NCI-H460 (cell line): ENCODE measurements around the gene MMP15. TPM values are rescaled to one million over a fixed set of nuclear protein-coding genes. Genes with fewer than 3 reads are reported as not detected.
A peak's percentile ranks its signal among the peaks of the same experiment; 100 is the strongest.
"Not testable (repeated sequence)": the region's sequence is repeated elsewhere in the genome, so short reads cannot be mapped to it uniquely, and the experiment has no call there.

ENCODE experiments used
- DNase-seq: peaks from one replicate; pipeline ENCODE4 v3.0.0-alpha.2; 2016; ENCODE audit warnings: low read depth; ENCODE audit errors: extremely low read depth
- total RNA-seq: library from RNA; depleted of rRNA; stranded (reverse); fragments of >200 nt; shearing (Covaris generic); gene quantifications from 2 replicates; pipeline ENCODE4 v1.2.3, GENCODE V29; 2014

The MMP15 gene
- total RNA-seq, 1 experiment from 2014 or later: 4.0 TPM

- DNase-seq: no peak
These were observed 29.7 kb upstream of the MMP15 start for GRCh38 chr16:57995721-57996405.

- DNase-seq: no peak
These were observed 29.0 kb upstream of the MMP15 start for GRCh38 chr16:57996406-57997175.

- DNase-seq: no peak
These were observed 28.4 kb upstream of the MMP15 start for GRCh38 chr16:57997176-57997527.

GRCh38 chr16:57997528-57998265, 27.9 kb upstream of the MMP15 start:
- DNase-seq: no peak

- no peak for DNase-seq
These were observed 27.1 kb upstream of the MMP15 start for GRCh38 chr16:57998486-57998885.

- DNase-seq: no peak
These were observed 26.6 kb upstream of the MMP15 start for GRCh38 chr16:57998992-57999365.

DNA sequence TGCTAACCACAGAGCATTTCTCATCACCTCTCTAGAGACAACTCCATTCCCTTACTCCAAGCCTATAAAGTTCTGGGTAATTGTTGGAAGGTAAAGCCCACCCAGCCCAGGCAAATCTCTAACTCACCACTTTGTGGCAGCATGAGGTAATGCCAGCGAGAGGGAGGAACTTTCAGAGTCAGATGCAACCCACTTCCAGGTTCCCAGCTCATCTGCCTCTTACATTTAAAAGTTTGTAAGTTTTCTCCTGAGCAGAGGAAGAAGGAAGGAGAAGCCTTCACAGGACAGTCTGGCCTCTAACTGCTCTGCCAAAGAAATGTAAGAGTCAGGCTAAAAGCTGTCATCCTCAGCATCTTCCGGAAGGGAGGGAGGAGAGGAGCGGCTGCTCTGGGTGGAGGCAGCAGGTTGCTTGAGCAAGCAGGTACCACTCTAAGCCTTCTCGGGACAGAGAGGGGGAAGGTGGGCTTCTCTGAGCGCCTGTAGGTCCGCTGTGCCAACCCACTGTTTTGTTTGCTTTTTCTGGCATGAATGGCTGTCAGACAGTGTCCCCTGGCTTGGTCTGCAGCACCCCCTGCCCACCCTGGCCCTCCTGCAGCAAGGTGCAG, 26.1 kb upstream of the MMP15 start:
- no peak for DNase-seq

- DNase-seq: no peak
These were observed 25.4 kb upstream of the MMP15 start, which contains the start of gene ZNF319 for GRCh38 chr16:57999971-58000705. Gene ZNF319 (minus strand): TSS chr16:58000672. CDS start chr16:57998265, 2,407 bp downstream.

DNA sequence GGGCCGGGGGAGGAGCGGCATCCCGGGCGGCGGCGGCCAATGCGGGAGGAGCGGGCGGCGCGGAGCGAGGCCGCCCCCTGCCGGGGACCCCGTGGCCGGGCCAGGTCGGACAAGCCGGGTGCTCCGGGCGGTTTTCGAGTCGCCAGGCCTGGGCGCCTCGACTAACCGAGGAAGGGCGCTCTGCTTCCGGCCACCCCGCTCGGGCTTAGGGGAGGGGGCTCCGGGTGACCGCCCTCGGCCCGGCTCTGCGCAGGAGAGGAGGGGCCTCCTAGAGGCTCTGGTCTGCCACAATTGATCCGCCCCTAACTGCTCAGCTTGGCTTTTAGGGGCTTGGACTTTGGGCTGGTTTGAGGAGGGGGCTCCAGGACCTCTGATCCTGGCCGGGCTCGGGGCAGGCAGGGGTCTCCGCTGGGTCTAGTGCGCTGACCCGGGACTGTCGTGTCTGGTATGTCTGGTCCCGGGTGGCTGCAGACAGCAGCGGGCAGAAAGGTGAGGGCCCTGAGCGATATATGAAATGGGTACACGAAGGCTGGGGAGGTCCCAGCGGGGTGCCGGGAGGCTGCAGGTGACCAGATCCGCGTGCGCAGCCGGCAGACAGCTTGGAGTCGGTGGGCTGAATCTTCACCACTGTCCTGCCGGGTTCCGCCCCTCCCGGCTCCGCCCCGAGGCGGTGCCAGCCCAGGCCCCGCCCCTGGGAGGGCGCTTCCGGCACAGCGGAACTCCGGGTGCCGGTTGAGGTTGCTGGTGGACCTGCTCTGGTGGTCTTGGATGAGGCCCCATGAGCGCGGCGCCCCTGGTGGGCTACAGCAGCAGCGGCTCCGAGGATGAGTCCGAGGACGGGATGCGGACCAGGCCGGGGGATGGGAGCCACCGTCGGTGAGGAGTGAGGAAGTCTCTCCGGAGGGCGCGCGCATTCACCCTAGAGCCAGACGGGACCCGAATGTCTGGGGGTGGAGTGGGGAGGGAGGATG, 24.6 kb upstream of the MMP15 start, which contains the start of gene USB1:
TSS of gene USB1 (plus strand) at position 702 of the 971 bp plus-strand sequence. CDS start at position 779, 77 bp downstream.
- DNase-seq: peak; percentile 82

DNA sequence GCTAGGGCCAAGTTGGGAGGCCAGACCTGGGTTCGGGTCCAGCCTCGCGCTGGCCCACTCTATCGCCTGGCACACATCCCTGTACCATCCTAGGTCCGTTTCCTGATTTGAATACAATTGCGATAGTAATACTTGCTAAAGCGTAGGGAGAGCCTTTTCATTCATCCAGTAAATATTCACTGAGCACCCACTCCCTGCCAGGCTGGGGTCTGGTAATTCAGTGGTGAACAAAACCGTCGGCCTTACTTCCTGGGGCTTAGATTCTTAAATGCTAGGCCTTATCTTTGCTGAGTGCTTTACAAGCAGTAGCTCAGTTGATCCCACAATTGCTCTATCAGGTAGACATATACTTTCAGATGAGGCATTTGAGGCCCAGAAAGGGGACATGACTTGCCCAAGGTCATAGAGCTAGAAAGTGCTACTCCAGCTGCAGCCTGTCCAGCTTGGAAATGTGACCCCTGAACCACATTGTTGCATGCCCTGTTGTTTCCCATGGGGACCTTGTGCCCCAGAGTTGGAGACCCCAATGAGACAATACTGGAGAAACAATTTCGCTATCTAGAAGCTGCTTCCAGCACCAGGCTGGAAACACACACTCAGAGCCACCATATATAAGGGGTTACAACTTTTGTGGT, 23.7 kb upstream of the MMP15 start:
- no peak for DNase-seq

GRCh38 chr16:58002416-58002800, 23.1 kb upstream of the MMP15 start:
- no peak for DNase-seq

GRCh38 chr16:58002936-58003335, 22.6 kb upstream of the MMP15 start:
- DNase-seq: no peak

DNA sequence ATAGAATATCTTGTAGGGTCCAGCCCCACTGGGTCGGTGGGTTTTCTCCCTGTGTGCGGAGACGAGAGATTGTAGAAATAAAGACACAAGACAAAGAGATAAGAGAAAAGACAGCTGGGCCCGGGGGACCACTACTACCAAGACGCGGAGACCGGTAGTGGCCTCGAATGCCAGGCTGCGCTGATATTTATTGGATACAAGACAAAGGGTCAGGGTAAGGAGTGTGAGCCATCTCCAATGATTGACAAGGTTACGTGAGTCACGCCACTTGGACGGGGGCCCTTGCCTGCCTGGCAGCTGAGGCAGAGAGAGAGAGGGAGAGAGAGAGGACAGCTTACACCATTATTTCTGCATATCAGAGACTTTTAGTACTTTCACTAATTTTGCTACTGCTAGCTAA, 20.8 kb upstream of the MMP15 start:
- not testable (repeated sequence) for DNase-seq

DNA sequence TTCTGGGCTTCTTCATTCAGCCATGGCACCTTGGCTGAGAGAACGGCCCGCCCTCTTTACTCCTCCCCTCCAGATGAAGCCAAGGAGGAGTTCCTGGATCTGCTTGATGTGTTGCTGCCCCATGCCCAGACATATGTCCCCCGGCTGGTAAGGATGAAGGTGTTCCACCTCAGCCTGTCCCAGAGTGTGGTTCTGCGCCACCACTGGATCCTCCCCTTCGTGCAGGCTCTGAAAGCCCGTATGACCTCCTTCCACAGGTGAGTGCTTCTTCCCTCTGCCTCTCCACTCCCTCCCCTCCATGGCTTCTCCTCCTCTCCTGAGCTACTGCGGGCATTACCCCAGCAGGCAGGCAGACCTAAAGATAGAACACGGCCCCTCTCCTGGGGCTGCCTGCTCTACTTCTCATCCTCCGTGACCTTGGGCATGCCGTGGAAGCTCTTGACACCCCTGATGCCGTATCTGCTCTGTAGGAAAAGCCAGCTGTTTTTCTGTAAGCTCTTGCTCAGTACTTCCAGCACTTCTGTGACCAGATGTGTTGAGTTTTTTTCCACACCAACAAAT, 15.6 kb upstream of the MMP15 start:
- DNase-seq: no peak

DNA sequence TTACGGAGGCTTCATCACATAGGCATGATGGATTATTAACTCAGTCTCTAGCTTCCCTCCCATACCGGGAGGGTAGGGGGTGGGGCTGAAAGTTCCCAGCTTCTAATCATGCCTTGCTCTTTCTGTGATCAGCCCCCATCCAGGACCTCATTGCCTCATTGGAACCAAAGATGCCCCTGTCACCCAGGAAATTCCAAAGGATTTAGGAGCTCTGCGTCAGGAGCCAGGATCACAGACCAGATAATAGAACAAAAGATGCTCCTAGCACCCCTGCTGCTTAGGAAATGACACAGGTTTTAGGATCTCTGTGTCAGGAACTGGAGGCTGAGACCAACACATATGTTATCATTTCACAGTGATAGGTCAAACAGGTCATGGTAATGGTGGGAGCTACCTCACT, 14.7 kb upstream of the MMP15 start:
- no peak for DNase-seq

DNA sequence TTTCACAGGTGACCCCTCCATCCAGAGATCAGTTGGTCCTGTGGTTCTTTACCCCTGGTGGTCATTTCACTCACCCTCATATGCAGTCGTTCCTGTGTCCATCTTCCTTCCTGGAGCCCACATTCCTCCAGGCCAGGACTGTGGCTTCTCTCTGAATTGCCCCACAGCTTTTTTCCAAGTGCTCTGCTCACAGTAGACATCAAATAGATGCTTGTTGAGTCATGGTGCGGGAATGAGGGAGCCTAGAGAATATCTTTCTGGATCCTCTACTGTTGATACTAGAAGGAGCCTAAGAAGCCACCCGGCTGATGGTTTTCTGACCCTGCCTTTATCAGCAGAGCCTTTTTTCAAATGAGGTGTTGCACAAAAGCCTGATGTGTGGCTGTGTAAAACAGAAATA, 13.9 kb upstream of the MMP15 start:
- DNase-seq: no peak

- DNase-seq: no peak
These were observed 13.1 kb upstream of the MMP15 start for GRCh38 chr16:58012481-58012880.

DNA sequence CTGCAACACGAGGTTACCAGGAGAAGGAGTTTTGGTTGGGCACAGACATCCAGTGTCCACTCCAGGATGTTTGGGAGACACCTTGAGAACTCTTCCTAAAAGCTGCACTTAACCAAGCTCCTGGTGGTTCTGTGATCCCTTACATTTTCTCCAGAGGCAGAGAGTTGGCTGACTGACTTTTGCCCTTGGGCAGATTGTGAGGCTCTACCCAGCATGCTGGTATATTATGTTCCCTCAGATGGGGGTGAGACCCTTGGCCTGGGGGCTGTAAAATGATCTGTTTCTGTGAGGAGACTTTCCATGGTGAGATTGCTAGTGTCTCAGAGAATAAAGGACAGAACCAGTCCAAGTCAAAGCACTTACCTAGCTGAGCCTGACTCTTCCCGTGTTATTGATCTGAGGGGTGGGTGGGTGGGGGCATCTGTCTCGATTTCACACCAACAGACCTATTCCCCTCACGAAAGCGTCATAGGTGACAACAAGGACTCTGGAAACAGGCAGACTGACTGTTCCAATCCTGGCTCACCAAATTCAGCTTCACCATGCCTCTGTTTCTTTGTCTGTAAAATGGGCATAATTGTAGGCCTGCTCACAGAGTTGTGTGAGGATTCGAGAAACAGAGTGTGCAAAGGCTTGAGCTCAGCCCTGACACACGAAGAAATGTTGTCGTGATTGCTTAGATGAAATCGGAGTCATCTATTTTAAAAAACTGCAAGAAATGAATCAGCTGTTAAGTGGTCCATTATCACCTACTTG, 12.2 kb upstream of the MMP15 start:
- no peak for DNase-seq
